Anterior cingulate cortex (tissue), 58 donors: ENCODE data around the gene CLBA1.
"Not testable (repeated sequence)": the region's sequence is repeated elsewhere in the genome, so short reads cannot be mapped to it uniquely, and the experiment has no call there.

Experiments used
- DNase-seq, 58 donors: peaks; one replicate each; lab custom pipeline; 2025; lab: John Stamatoyannopoulos, UW

Gene CLBA1

DNA sequence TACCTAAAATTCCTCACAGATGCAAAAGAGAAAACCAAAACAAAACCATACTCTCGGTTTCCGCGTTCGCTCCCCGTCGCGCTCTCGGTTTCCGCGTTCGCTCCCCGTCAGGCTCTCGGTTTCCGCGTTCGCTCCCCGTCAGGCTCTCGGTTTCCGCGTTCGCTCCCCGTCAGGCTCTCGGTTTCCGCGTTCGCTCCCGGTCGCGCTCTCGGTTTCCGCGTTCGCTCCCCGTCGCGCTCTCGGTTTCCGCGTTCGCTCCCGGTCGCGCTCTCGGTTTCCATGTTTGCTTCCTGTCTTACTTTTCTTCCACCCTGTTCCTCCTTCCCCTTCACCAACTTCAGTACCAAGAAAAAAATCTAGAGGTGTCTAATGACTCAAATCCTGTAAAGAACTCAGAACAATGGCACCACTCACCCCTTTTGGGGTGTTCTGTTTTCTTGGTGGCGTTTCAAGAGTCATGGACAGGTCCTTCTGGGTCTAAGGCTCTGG, 47.9 kb downstream of the CLBA1 start:
- not testable (repeated sequence) for DNase-seq

DNA sequence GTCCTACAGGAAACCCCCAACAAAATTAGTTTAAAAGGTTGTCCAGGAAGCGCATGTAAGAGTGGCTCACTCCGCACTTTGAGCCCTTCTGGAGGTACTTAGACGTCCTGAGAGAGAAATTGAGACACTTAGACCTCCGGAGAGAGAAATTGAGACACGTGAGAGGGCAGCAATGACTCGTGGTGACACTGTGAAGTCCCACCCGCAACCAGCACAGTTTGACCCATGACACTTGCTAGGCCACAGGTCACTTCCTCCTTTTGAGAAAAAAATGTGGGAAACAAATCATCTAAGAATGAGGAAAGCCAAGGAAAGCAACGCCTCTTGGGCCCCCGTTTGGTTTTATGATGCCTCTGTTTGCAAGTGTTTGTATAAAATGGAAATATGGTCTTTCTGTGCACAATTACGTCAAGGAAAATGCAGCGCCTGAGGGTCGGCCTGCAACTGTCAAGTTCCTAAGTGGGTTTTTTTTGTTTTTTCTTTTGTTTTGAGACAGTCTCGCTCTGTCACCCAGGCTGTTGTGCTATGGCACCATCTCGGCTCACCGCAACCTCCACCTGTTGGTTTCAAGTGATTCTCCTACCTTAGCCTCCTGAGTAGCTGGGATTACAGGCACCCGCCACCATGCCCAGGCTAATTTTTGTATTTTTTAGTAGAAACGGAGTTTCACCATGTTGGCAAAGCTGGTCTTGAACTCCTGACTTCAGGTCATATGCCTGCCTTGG, 48.9 kb downstream of the CLBA1 start:
- no peak for DNase-seq

DNA sequence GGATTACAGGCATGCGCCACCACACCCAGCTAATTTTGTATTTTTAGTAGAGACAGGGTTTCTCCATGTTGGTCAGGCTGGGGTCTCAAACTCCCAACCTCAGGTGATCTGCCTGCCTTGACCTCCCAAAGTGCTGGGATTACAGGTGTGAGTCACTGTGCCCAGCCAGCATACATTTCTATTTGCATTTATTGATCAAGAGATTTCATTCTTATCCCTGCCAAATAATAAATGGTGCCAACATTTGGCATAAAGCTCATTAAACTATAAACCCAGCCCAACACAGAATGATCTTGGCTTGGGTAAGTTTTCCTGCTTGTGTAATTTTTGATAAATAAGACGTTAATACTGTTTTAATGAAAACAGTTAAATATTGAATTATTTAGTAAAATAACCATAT, 50.0 kb downstream of the CLBA1 start:
- DNase-seq: not testable (repeated sequence)

DNA sequence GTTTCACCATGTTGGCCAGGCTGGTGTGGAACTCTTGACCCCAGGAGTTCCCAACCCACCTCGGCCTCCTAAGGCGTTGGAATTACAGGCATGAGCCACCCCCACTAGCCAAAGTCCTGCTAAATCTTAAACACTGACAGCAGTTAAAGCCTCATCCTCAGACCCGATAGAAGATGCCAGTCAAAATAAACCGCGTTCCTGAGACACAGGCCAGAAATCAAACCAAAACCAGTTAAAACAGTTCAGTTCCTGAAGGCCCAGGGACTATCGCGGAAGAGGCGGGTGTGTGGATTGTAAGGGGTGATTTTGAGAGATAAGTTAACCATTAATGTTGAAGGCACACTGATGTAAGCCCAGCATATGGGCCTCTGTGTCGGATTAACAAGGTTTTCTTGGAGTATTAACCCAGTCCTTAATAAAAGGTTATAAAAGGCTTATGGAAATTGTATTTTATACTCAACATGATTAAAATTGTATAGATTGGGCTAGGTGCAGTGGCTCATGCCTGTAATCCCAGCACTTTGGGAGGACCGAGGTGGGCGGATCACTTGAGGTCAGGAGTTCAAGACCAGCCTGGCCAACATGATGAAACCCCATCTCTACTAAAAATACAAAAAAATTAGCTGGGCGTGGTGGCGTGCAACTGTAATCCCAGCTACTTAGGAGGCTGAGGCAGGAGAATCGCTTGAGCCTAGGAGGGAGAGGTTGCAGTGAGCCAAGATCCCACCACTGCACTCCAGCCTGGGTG, 54.0 kb downstream of the CLBA1 start:
- DNase-seq: no peak

DNA sequence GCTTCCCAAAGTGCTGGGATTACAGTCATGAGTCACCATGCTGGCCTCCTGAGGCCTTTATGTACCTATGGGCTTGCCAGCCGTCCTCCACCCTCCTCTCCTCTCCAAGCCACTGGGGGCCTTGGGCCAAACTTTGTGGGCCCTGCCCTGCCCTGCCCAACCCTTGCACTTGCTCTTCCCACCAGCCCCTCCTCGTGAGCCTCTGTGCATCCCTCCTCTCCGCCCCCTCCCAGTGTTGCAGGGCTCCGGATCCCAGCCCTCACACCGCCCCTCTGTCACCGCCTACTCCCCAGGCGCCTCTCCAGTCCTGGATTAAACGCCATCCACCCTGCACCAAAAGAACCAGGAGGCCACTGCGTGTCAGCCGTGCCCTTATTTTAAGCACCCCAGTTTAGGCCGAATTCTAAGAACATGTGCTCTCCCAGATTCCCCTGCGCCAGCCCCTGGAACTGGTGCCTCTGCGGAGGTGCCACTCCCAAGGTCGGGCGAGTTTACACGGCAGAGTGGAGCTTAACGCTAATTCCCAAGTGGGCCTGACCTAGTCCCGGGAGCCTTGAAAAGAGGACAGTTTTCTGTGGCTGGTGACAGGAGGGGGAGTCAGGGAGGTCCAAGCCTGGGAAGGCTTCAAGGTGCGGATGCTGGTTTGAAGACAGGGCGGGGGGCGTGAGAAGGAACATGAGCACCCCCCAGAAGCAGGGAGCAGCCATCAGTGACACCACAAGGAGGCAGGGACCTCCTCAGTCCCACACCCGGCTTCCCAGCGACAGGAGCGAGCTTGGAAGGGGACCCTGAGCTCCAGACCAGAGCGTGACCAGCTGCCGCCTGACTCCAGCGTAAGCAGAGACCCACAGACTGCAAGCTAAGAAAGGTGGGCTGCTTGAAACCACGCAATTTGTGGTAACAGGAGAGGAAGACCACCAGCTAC, 56.5 kb downstream of the CLBA1 start:
- no peak for DNase-seq

DNA sequence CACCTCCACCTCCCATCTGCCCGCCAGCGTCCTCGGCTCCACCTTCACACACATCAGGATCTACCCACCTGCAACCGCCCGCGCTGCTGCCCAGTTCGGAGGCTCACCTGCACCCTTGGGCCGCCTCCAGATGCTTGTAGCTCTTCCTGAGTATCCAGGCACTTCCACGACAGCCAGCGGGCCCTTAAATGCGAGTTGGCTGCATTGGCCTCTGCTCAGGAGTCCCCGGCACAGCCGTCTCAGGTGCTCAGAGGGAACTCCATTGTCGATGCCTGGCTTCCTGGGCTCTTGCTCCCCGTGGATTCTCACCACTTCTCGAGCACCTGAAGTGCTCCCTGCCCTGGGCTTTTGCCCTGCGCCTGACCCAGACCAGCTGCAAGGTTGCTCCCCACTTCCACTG, 57.2 kb downstream of the CLBA1 start:
- no peak for DNase-seq

DNA sequence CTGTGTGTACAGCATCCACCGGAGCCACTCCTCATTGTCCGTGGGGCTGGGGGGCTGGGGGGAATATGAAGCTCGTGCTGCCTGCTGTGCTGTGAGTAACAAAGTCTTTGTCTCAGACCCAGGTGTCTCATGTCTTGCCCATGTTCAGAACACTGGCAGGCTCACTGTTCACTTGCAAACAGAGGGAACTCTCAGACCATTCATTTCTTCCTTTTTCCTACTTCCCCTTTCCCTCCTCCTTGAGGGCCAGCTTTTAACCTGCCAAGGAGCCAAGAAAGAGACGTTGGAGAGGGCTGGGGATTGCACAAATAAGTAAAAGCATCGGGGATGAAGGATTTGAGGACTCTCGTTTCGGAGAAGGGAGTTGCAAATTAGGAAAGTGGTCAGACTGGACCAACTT, 58.1 kb downstream of the CLBA1 start:
- DNase-seq: no peak
